Measurements from ENCODE around the gene TRAF6.

Gene TRAF6

DNA sequence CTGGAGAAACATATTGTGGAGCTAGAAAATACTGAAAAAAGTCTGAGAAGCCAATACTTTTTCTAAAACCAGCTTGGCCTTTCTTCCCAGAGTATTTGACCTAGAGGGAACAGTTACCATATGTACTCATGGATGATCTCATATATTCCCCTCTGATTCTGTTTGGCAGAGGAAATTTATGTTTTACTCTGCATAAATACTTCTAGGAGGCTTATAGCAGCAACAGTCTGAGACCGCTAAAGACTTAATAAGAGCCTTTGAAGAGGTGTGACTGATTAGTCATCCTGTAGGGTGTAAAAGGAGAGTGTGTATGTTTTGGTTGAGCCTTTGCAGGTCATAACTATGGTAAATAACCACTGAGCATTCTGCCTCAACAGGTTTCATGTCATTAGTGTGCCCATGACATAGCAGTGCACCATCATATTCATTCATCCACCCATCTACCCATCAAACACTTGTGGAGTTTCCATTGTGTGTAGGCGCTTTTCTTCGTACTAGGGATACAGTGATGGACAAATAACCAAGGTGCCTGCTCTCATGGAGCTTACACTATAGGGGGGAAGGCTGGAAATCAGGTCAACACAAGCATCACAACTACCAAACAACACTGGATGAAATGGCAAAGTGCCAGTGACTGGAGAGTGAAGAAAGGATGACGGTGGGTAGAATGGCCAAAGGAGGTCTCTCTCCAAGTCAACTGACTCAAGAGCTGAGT, 44.5 kb downstream of the TRAF6 start:
- no peak for DNase-seq
- in situ Hi-C loops (cut with HindIII; ENCODE audit: low pct_ligation_motif_present, low pct_unique_long_range_greater_than_20kb, low sequenced_read_pairs) = no loop called here

DNA sequence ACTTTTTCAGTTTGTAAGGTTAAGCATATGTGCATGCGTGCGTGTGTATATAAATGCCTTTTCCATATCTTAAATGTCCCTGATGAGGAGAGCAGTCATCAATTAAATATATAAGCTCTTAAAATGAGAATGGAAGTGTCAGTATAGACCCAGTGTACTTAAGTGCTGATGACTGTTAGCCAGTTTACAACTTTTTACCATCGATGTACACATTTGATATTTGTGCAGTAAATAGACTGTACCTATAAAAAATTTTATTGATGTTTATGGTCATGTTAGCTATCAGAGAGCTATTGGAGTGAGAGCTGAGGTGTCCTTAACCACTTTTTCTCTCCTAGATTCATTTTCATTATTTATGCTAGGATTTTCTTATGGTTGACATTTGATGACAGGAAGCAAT, 45.4 kb downstream of the TRAF6 start:
- no peak for DNase-seq
- in situ Hi-C loops (cut with HindIII; ENCODE audit: low pct_ligation_motif_present, low pct_unique_long_range_greater_than_20kb, low sequenced_read_pairs) = no loop called here

DNA sequence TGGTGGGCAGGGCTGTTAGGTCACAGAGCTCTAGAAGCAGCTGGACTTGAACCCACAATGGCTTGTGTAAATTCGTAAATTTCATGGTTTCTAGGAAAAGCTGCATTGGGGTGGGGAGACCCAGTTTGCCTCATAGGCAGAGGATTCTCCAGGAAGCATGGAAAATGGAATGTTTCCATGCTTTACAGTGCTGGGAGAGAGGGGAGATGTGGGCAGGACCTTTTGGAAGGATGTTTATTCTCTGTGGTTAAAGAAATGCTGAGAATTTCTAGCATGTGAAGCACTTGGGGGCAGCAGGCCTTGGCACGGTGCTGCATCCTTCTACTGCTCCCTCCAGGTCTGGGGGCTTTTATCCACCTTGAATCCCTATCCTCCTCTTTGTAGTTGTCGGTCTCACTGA, 46.3 kb downstream of the TRAF6 start:
- DNase-seq = no peak
- in situ Hi-C loops (cut with HindIII; ENCODE audit: low pct_ligation_motif_present, low pct_unique_long_range_greater_than_20kb, low sequenced_read_pairs) = no loop called here

DNA sequence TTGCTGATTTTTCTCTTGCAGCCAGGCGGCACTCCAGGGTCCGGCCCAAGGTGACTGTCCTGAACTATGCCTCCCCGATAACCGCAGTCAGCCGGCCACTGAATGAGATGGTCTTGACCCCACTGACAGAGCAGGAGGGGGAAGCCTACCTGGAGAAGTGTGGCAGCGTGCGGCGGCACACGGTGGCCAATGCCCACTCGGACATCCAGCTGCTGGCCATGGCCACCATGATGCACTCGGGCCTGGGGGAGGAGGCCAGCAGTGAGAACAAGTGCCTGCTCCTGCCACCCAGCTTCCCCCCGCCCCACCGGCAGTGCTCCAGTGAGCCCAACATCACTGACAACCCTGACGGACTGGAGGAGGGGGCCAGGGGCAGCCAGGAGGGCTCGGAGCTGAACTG, 47.8 kb downstream of the TRAF6 start:
- in situ Hi-C loops (cut with HindIII; ENCODE audit: low pct_ligation_motif_present, low pct_unique_long_range_greater_than_20kb, low sequenced_read_pairs) = no loop called here

DNA sequence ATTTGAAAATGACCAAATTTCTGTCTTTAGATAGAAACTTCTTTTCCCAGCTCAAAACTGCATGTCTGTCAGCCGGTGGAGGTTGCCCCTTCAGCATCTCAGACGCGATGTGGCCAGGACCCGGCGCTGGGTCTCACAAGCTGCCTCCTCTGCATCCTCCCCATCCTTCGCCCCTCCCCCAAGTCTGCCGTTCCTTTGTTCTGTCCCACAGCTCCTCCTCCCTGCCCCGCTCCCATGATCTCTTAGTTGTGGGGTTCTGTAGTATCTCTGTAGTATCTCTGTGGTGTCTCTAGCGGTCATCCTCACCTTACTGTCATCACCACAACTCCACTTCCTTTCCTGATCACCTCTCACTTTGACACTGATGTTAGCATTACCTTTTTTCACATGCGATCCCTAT, 49.9 kb downstream of the TRAF6 start:
- in situ Hi-C loops (cut with HindIII; ENCODE audit: low pct_ligation_motif_present, low pct_unique_long_range_greater_than_20kb, low sequenced_read_pairs) = no loop called here
- no peak for DNase-seq

More for the DNA sequence above, 47.8 kb downstream of the TRAF6 start:
- DNase-seq = no peak

DNA sequence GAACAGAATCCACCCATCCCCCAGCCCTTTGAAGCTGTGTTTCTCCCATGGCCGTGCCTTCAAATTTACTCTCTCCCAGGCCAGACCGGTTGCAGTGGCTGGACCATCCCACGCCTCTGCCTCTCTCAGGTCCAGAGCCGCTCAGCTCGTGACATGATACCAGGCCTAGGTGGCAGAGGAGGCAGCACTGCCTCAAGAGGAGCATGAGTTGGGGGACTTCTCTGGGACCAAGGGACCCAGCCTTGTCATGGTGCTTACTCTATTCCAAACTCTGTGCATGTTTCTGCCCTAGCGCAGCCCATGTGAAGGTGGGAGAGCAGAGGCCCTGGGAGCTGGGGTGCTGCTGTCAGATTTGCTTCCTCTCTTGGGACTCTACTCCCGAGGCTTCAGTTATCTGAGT, 51.0 kb downstream of the TRAF6 start:
- no peak for DNase-seq
- in situ Hi-C loops (cut with HindIII; ENCODE audit: low pct_ligation_motif_present, low pct_unique_long_range_greater_than_20kb, low sequenced_read_pairs) = no loop called here

DNA sequence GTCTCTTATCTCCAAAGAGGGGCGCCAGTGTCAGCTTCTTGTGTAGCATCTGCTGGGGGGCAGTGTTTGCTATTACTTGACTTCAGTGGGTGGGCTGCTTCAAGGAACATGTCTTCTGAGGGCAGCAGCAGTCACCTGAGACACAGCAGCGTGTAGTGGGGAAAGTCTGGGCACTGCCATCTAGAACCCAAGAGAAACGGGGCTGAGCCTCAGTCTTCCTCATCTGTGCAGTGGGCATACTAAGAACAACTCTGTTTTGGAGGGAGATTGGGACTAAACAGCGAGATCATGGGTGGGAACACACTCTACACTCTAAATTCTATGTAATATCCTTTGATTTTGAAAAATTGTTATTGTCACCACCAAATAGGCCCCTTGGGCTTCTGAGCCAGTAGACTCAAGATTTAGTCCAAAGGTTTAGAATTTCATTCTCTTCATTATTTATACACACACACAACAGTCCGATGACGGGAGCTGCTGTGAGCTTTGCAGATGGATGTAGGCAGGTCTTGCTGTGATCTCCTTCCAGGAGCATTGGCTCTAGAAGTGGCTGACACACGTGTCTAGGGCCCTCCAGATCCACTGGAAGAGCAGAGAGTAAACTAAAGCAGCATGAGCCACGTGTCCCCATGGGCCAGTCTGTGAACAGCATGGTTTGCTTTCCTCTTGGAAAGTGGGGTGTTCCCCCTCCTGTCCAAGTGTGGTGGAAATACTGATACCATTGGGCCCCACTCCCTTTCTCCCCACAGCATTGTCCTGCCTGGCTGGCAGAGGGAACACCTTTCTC, 51.8 kb downstream of the TRAF6 start:
- in situ Hi-C loops (cut with HindIII; ENCODE audit: low pct_ligation_motif_present, low pct_unique_long_range_greater_than_20kb, low sequenced_read_pairs) = no loop called here
- DNase-seq = no peak

DNA sequence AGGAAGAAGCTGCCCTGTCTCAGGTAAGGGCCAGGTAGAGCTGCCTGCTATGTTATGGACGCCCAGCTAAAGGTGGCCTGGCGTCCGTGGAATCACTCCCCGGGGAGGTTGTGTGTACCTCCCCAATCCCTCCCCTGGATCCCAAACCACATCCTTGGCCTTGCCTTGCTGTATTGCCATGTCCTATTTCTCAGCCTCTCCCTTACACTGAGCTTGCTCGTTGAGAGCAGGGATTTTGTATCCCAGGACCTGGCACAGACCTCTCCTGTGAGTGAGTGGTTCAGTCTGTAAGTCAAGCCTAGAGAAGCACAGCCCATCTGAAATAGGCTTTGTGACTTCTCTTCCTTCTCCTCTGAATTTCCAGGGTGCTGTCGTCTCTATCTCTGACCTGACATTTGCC, 53.9 kb downstream of the TRAF6 start:
- in situ Hi-C loops (cut with HindIII; ENCODE audit: low pct_ligation_motif_present, low pct_unique_long_range_greater_than_20kb, low sequenced_read_pairs) = no loop called here
- no peak for DNase-seq

DNA sequence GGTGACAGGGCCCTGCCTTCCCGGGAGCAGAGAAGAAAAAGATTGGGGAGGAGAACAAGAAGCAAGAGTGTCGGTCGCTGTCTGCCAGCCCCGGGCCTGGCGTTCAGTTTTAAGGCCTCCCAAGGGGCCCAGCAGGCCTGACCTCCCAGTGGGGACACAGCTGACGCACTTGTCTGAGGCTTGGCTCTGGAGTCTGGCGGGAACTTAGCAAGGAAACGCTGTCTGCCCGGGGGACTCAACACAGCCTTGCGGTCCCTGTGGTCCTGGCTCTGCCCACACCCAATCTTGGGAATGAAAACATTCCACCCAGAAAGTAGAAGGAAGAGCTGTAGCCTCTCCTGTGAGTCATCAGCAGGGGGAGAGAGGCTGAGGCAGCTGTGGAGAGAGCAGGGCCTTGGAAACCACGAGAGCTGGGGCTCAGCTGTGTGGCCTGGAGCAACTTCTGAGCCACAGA, 54.4 kb downstream of the TRAF6 start:
- in situ Hi-C loops (cut with HindIII; ENCODE audit: low pct_ligation_motif_present, low pct_unique_long_range_greater_than_20kb, low sequenced_read_pairs) = no loop called here
- DNase-seq = peak; percentile 82

DNA sequence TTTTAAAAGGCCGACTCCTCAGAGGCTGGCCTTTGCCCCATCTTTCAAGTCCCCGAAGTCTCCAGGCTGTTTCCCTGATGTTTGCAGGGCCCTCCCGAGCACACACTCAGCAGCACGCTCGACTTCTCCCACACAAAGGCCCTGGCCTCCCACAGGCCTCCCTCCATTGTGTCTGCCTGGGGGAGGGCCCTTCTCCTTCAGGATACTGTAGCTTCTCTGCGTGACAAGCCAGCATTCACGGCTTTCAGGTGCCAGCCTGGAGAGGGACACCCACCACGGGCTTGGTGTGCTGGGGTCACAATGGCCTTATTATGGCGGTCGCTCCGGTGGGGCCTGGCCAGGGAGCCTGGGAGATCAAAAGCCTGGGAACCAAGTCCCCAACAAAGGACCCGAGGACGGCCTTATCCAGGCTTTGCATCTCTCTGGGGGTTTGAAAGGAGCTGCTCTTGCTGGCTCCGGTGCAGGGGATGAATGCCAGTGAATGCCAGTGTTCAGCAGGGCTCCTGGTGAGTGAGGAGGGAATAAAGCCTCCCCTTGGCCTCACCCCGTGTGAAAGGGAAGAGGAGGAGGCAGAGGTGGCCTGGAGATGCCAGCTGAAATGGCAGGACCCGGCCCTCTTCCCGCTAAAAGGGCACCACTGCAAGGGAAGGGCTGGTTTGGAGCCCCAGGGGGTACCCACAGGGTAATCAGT, 55.0 kb downstream of the TRAF6 start:
- in situ Hi-C loops (cut with HindIII; ENCODE audit: low pct_ligation_motif_present, low pct_unique_long_range_greater_than_20kb, low sequenced_read_pairs) = no loop called here
- no peak for DNase-seq

DNA sequence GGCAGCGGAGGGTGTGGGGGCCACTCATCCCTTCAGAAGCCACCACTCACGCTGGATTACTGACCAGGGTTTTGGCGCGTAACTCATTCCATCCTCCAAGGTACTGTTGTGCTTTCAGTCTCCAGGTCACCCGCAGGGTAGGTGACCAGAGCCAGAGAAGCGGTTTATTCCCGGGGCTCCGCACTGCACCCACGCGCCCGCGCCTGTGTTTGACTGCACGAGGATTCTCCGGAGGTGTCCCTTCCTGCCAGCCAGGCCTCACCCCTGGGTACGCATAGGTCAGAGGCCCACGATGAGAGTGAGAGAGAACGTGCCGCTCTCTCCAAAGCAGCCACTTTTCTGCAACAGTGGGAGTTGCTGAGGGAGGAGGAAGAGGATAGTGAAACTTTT, 55.5 kb downstream of the TRAF6 start:
- no peak for DNase-seq
- in situ Hi-C loops (cut with HindIII; ENCODE audit: low pct_ligation_motif_present, low pct_unique_long_range_greater_than_20kb, low sequenced_read_pairs) = no loop called here

DNA sequence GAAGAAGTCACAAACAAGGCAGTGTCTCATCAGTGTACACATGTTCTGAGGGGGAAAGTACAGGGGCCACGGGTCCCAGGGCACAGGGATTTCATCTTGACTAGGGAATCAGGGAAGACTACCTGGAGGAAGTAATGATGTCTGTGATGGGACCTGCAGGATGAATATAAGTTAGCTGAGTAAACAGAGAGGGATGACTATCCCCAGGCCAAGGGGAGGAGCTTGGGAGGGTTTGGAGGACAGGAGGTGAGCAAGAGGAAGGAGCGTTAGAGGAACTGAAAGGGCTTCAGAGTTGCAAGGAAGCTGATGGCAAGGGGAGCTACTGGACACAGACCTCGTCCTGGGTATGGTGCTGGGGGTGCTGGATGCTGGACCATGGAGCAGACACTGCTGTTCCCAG, 56.4 kb downstream of the TRAF6 start:
- DNase-seq = no peak
- in situ Hi-C loops (cut with HindIII; ENCODE audit: low pct_ligation_motif_present, low pct_unique_long_range_greater_than_20kb, low sequenced_read_pairs) = no loop called here

DNA sequence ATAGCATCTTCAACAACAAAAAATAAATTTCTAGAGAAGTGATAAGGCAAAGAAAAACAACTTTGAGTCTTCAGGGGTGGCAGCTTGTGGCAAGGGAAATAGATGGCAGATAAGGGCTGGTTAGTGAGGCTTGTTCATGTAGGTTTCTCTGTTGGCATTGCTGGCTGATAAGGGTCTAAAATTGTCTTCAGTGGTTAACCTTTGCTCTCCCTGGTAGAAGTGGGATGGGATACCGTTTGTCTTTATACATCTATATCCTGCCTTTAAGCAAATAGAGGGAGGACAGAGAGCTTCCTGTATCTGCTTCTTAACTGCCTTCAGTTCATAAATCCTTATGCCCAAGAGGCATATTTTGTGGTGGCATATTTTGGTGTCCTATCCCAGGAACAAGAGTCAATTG, 57.1 kb downstream of the TRAF6 start:
- DNase-seq = no peak
- in situ Hi-C loops (cut with HindIII; ENCODE audit: low pct_ligation_motif_present, low pct_unique_long_range_greater_than_20kb, low sequenced_read_pairs) = no loop called here

DNA sequence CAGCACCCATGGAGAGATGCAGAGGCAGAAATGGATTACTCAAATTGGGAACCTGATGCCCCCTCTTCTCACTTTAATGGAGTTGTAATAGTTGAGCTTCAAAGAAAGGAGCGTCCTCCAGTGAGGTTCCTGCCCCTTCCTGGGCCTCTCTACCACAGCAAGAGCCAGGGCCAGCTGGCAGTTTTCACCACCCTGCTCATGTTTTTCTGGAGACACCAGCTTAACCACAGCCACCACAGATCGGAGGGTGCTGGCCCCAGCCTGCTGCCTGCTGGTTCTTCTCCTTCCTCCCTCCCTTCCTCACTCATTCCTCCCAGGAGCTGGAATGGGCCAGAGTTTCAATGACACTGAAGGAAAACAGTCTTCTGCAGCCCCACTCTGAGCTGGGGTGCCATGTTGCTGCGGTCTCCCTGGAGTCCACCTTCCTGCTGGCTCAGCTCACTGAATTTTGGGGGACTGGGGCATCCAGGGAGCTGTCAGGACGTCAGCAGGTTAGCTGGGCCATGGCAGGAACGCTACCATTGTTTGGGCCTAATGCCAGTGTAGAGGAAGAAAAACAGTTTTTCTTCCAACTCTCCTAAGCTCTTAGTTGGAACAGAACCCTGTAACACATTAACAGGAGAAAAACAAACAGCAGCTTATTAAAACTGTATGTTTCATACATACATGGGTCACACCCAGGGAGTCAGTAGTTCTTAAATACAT, 57.7 kb downstream of the TRAF6 start:
- DNase-seq = no peak
- in situ Hi-C loops (cut with HindIII; ENCODE audit: low pct_ligation_motif_present, low pct_unique_long_range_greater_than_20kb, low sequenced_read_pairs) = no loop called here

DNA sequence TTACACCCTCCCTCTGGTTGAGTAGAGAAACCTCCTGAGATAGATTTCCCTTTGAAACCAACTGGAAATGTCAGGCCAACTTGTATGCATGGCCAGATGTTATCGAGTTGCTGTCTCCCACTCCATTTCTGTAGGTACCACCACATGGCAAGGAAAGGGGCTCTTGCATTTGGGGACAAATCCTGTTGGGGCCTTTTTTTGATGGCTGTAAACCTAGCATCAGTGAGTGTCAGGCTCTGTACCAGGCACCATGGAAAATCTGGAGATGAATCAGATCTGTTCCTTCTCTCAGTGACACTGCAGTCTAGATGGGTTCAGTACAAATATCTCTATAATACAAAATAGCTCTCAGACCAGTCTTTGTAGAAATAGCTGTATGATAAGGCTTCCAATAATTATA, 58.4 kb downstream of the TRAF6 start:
- DNase-seq = no peak
- in situ Hi-C loops (cut with HindIII; ENCODE audit: low pct_ligation_motif_present, low pct_unique_long_range_greater_than_20kb, low sequenced_read_pairs) = no loop called here

DNA sequence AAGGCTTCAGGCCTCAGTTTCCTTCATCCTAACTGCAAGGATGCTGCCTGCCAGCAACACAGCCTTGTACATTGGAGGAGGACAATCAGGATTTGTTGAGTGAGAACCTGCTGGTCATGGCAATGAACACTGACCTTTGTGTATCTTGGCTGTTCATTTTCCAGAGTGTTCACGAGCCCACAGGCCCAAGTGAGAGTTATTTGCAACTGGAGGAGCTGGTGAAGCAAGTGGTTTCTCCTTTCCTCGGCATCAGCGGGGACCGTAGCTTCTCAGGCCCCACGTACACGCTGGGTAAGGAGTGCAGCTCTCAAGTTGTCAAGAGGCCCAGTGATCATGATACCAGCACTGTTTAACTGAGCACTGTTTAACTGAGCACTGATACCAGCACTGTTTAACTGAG, 59.0 kb downstream of the TRAF6 start:
- DNase-seq = no peak
- in situ Hi-C loops (cut with HindIII; ENCODE audit: low pct_ligation_motif_present, low pct_unique_long_range_greater_than_20kb, low sequenced_read_pairs) = no loop called here

DNA sequence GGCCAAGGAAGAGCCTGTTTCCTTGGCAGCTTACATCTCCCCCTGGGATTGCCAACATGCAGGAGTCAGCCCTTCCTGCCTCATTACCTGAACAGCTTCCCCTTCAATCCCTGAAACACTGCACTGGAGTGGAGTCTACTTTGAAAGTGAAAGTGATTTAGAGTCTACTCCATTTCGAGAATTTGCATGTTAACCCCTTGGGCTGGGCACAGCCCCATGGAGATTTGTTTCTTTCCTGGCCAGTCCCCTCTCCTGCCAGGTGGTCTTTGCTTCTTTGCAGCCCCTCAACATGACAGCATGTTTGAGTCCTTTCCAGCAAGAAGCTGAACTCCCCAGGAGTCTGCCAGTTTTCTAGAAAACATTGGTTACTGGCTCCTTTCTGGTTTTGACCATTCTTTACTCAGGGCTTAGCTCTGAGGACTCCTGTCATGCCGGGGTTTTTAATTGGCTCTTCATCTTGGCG, 59.9 kb downstream of the TRAF6 start:
- DNase-seq = no peak
- in situ Hi-C loops (cut with HindIII; ENCODE audit: low pct_ligation_motif_present, low pct_unique_long_range_greater_than_20kb, low sequenced_read_pairs) = no loop called here

DNA sequence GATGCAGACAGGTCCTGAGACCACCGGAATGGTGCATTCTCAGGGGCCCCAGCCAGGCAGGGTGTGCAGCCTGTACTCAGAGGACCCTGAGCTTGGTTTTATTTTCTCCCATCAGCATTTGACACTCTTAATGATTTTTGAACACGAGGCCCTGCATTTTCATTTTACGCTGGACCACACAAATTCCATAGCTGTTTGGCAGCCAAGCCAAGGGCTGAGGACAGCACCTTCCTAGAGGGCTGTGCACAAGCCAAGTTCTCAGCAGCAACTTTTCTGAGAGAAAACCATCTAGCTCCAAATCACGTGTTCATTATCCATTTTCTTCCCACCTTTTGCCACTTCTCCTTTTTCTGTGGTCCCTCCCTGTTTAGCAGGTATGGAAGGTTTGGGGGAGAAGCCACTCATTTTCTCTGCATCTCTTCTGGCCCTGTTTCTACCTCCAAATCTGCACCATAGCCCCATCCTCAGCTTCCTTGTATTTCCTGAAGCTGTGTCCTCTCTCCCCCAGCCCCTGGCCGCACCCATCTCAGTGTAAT, 60.4 kb downstream of the TRAF6 start:
- DNase-seq = no peak
- in situ Hi-C loops (cut with HindIII; ENCODE audit: low pct_ligation_motif_present, low pct_unique_long_range_greater_than_20kb, low sequenced_read_pairs) = no loop called here

DNA sequence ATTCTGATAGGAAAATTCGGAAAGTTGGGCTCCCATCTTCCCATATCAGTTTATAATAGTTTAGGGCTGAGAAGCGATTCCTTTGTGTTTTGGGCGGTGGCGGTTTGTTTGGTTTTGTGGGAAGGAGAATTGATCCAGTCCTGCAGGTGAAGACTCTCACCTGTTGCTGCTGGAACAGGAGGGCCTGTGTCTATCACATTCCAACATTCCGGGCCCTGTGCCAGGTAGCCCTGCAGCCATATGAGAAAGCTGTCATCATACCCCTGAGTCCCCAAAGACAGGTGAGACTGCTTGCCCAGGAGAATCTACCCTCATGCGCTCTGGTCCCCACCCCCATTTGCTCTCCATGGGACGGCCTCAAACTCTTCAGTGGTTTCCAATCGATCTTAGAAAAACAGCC, 62.1 kb downstream of the TRAF6 start:
- no peak for DNase-seq
- in situ Hi-C loops (cut with HindIII; ENCODE audit: low pct_ligation_motif_present, low pct_unique_long_range_greater_than_20kb, low sequenced_read_pairs) = no loop called here
